Astrocyte (in vitro differentiated cells and primary cell): ENCODE measurements around the gene SLC27A3. TPM values are rescaled to one million over a fixed set of nuclear protein-coding genes. Genes with fewer than 3 reads are reported as not detected.
A peak's percentile ranks its signal among the peaks of the same experiment; 100 is the strongest.

ENCODE experiments used
- DNase-seq: peaks from one replicate; pipeline ENCODE4 v3.0.0-alpha.2; 2010; ENCODE audit warnings: low read depth
- FAIRE-seq: peaks from 2 replicates; lab custom pipeline; 2011; peaks lifted over from hg19 to GRCh38; lab: Jason Lieb, UNC
- H2AFZ ChIP-seq: 2 replicates; pipeline ENCODE4 v1.6.0; 2012; ENCODE audit warnings: low read depth, low read length, inconsistent platforms
- H3K27ac ChIP-seq: 2 replicates; pipeline ENCODE4 v1.5.1; 2011; ENCODE audit warnings: low read depth, low read length, inconsistent platforms
- H3K27me3 ChIP-seq: 2 replicates; pipeline ENCODE4 v1.6.0; 2011; ENCODE audit warnings: low read length, inconsistent platforms; ENCODE audit not compliant: insufficient read depth
- H3K36me3 ChIP-seq: 2 replicates; pipeline ENCODE4 v1.5.1; 2011; ENCODE audit warnings: low read length, inconsistent platforms; ENCODE audit not compliant: insufficient read depth
- H3K4me1 ChIP-seq: 2 replicates; pipeline ENCODE4 v1.5.1; 2011; ENCODE audit warnings: low read length, inconsistent platforms; ENCODE audit not compliant: insufficient read depth
- H3K4me2 ChIP-seq: 2 replicates; pipeline ENCODE4 v1.6.0; 2012; ENCODE audit warnings: low read length, inconsistent platforms
- H3K4me3 ChIP-seq: 2 replicates; pipeline ENCODE4 v1.5.1; 2011; ENCODE audit warnings: low read depth, mild to moderate bottlenecking, low read length, inconsistent platforms; ENCODE audit not compliant: insufficient read depth
- H3K79me2 ChIP-seq: 2 replicates; pipeline ENCODE4 v1.6.0; 2012; ENCODE audit warnings: mild to moderate bottlenecking, low read length, inconsistent platforms; ENCODE audit not compliant: insufficient read depth
- H3K9ac ChIP-seq: 2 replicates; pipeline ENCODE4 v1.6.0; 2012; ENCODE audit warnings: mild to moderate bottlenecking, low read length, inconsistent platforms
- H3K9me3 ChIP-seq: 2 replicates; pipeline ENCODE4 v1.5.1; 2012; ENCODE audit warnings: low read depth, mild to moderate bottlenecking, low read length, inconsistent platforms; ENCODE audit not compliant: insufficient read depth
- H4K20me1 ChIP-seq: 2 replicates; pipeline ENCODE4 v1.6.0; 2012; ENCODE audit warnings: low read length, inconsistent platforms; ENCODE audit not compliant: insufficient read depth
- H3K27ac Mint-ChIP-seq: one replicate; pipeline ENCODE4 v1.8.0; 2021; ENCODE audit warnings: mild to moderate bottlenecking, mixed read lengths; ENCODE audit not compliant: unreplicated experiment
- H3K27me3 Mint-ChIP-seq: one replicate; pipeline ENCODE4 v1.8.0; 2021; ENCODE audit warnings: low read depth, mixed read lengths; ENCODE audit not compliant: unreplicated experiment
- H3K36me3 Mint-ChIP-seq: one replicate; pipeline ENCODE4 v1.8.0; 2021; ENCODE audit warnings: low read depth, mixed read lengths; ENCODE audit not compliant: unreplicated experiment
- H3K4me1 Mint-ChIP-seq: one replicate; pipeline ENCODE4 v1.8.0; 2021; ENCODE audit warnings: low read depth, mixed read lengths; ENCODE audit not compliant: unreplicated experiment
- H3K4me3 Mint-ChIP-seq: one replicate; pipeline ENCODE4 v1.8.0; 2021; ENCODE audit warnings: mild to moderate bottlenecking, moderate library complexity, mixed read lengths; ENCODE audit not compliant: unreplicated experiment
- H3K9me3 Mint-ChIP-seq: one replicate; pipeline ENCODE4 v1.8.0; 2021; ENCODE audit warnings: mild to moderate bottlenecking, mixed read lengths; ENCODE audit not compliant: unreplicated experiment
- EZH2 ChIP-seq: IDR thresholded peaks from 2 replicates; pipeline ENCODE4 v1.6.1; 2012; ENCODE audit warnings: mild to moderate bottlenecking, low read length, inconsistent platforms; ENCODE audit not compliant: insufficient read depth
- total RNA-seq: library from RNA; stranded (reverse); gene quantifications from 2 replicates; pipeline ENCODE4 v1.2.1, GENCODE V29; 2021
- TF ChIP-seq, protein P1 (sequence below): IDR thresholded peaks from 2 replicates; pipeline ENCODE4 v1.5.1; 2011; ENCODE audit warnings: low read depth, mild to moderate bottlenecking, inconsistent platforms, low read length, moderate library complexity; ENCODE audit not compliant: insufficient read depth

Gene SLC27A3
- total RNA-seq, 1 donor from 2014 or later: 5.9 TPM

DNA sequence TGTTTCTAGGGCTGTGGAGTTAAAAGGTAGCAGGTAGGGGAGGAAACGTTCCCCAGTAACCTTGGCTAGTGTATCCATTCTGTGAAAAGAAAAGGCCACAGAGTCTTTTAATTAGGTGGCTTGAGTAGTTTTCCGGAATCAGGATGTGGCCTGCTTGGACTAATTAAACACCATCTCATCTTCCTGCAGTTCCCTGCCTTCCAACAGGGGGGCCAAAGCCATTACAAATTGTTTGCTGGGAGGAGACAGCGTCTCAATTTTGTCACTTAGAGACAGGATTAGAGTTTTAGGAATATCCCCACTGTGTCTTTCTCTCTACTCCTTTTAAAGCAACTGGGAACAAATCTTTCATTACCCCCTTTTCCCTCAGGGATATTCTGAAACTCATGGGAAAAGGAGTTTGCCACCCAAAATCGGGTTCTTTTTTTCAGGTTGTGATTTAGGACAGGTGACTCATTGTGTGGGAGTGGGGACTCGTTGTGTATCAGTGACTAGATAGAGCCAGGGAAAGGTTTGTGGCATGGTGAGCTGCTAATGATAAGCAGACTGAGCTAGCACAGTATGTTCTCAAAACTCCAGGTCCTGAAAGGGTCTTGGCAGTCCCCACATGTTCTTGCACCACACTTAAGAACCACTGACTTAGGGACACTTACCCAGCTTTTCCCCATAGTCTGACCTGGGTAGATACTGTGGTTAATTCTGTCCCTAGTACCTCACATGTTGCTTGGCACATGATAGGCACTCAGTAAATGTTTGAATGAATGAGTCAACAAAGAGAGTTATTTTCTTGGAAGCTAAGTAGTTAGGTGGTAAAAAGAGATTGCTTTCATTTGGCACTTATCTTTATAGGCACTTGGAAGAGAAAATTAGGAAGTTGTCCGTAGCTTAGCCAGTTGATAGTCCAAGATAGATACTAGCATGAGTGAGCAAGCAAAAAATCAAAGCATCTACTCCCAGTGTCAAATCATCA lies 24.9 kb upstream of the SLC27A3 start:
- Mint-ChIP-seq H3K27ac (peak overlapping the region; percentile 13), H3K36me3 (peaks cover 31% of the 10 kb centered on the region), H3K4me1 (peaks cover 10% of the 10 kb centered on the region), H3K9me3 (no peaks in the 10 kb centered on the region), H3K27me3 (no peaks in the 10 kb centered on the region), H3K4me3 (no peak overlapping the region)
- H3K4me1 ChIP-seq: peaks cover 8% of the 10 kb centered on the region
- H3K4me3 ChIP-seq: no peak overlapping the region
- no peaks in the 10 kb centered on the region for H4K20me1 ChIP-seq
- no peak overlapping the region for H3K4me2 ChIP-seq
- TF ChIP-seq, protein P1, sequence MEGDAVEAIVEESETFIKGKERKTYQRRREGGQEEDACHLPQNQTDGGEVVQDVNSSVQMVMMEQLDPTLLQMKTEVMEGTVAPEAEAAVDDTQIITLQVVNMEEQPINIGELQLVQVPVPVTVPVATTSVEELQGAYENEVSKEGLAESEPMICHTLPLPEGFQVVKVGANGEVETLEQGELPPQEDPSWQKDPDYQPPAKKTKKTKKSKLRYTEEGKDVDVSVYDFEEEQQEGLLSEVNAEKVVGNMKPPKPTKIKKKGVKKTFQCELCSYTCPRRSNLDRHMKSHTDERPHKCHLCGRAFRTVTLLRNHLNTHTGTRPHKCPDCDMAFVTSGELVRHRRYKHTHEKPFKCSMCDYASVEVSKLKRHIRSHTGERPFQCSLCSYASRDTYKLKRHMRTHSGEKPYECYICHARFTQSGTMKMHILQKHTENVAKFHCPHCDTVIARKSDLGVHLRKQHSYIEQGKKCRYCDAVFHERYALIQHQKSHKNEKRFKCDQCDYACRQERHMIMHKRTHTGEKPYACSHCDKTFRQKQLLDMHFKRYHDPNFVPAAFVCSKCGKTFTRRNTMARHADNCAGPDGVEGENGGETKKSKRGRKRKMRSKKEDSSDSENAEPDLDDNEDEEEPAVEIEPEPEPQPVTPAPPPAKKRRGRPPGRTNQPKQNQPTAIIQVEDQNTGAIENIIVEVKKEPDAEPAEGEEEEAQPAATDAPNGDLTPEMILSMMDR: no peak
- no peak for TF ChIP-seq EZH2
- H3K9ac ChIP-seq: no peak overlapping the region
- H3K36me3 ChIP-seq: peaks cover 54% of the 10 kb centered on the region
- no peak for DNase-seq
- H3K79me2 ChIP-seq: no peaks in the 10 kb centered on the region
- H2AFZ ChIP-seq: no peak overlapping the region
- no peaks in the 10 kb centered on the region for H3K27me3 ChIP-seq
- H3K27ac ChIP-seq: no peak overlapping the region
- FAIRE-seq: no peak
- no peaks in the 10 kb centered on the region for H3K9me3 ChIP-seq

DNA sequence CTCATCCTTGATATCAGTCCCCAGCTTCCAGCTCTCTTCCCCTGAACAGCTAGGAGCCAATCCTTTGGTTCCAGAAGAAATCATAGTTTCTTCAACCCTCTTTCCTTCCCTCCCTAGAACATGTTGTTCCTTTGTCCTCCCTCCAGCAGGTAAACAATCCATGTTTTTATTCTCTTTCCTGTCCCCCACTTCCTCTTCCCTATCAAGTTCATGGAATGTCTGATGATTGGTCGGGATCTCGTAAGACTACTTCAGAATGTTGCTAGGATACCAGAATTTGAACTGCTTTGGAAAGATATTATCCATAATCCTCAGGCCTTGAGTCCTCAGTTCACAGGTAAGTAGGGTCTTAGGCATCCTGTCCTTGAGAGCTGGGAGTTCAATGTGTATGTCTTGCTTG lies 23.1 kb upstream of the SLC27A3 start:
- H3K9me3 ChIP-seq: no peaks in the 10 kb centered on the region
- peaks cover 27% of the 10 kb centered on the region for H3K36me3 Mint-ChIP-seq
- H4K20me1 ChIP-seq: no peaks in the 10 kb centered on the region
- no peaks in the 10 kb centered on the region for H3K79me2 ChIP-seq
- H3K9me3 Mint-ChIP-seq: no peaks in the 10 kb centered on the region
- no peak overlapping the region for H3K27ac ChIP-seq
- H3K4me1 ChIP-seq: peaks cover 8% of the 10 kb centered on the region
- H3K4me3 ChIP-seq: no peak overlapping the region
- no peak for DNase-seq
- TF ChIP-seq, protein P1: no peak
- no peak for TF ChIP-seq EZH2
- no peak overlapping the region for H3K9ac ChIP-seq
- peaks cover 52% of the 10 kb centered on the region for H3K36me3 ChIP-seq
- no peaks in the 10 kb centered on the region for H3K27me3 Mint-ChIP-seq
- peaks cover 10% of the 10 kb centered on the region for H3K4me1 Mint-ChIP-seq
- H3K4me3 Mint-ChIP-seq: no peak overlapping the region
- no peaks in the 10 kb centered on the region for H3K27me3 ChIP-seq
- no peak overlapping the region for H3K4me2 ChIP-seq
- no peak overlapping the region for H3K27ac Mint-ChIP-seq
- H2AFZ ChIP-seq: no peak overlapping the region
- no peak for FAIRE-seq
